SK-N-SH treated with all-trans-retinoic acid at 6 μM for 48 hours (cell line): ENCODE data around the gene KIAA0408.

Experiments used
- ARNTL ChIP-seq: fragments of 450-650 bp; formaldehyde crosslinking; IDR thresholded peaks from 2 replicates; pipeline ENCODE4 v1.5.0; 2020; ENCODE audit warnings: low read depth, mild to moderate bottlenecking, moderate library complexity, borderline replicate concordance
- BACH2 ChIP-seq: fragments of 250-450 bp; sonication (Bioruptor Pico); IDR thresholded peaks from 2 replicates; pipeline ENCODE4 v1.9.0; 2021; ENCODE audit warnings: mild to moderate bottlenecking, borderline replicate concordance
- CREB5 ChIP-seq: fragments of 250-450 bp; sonication (Bioruptor Pico); IDR thresholded peaks from 2 replicates; pipeline ENCODE4 v1.5.1; 2020; ENCODE audit warnings: low read depth, mild to moderate bottlenecking, moderate library complexity
- GLIS3 ChIP-seq: fragments of 250-450 bp; sonication (Bioruptor Pico); IDR thresholded peaks from 2 replicates; pipeline ENCODE4 v1.5.0; 2020; ENCODE audit warnings: mild to moderate bottlenecking, moderate library complexity
- OSR1 ChIP-seq: fragments of 250-450 bp; sonication (Bioruptor Pico); IDR thresholded peaks from 2 replicates; pipeline ENCODE4 v1.8.0; 2022; ENCODE audit warnings: moderate library complexity, mild to moderate bottlenecking, inconsistent platforms
- PATZ1 ChIP-seq: fragments of 250-450 bp; sonication (Bioruptor Pico); IDR thresholded peaks from 2 replicates; pipeline ENCODE4 v1.8.0; 2020; ENCODE audit warnings: mild to moderate bottlenecking, moderate library complexity, borderline replicate concordance
- POU6F1 ChIP-seq: fragments of 250-450 bp; sonication (Bioruptor Pico); IDR thresholded peaks from 2 replicates; pipeline ENCODE4 v1.8.0; 2021; ENCODE audit warnings: low read depth, mild to moderate bottlenecking, moderate library complexity, borderline replicate concordance
- RARB ChIP-seq: fragments of 250-450 bp; sonication (Bioruptor Pico); IDR thresholded peaks from 2 replicates; pipeline ENCODE4 v1.8.0; 2021; ENCODE audit warnings: mild to moderate bottlenecking, moderate library complexity
- SNAI2 ChIP-seq: fragments of 250-450 bp; sonication (Bioruptor Pico); IDR thresholded peaks from 2 replicates; pipeline ENCODE4 v1.5.0; 2020; ENCODE audit warnings: mild to moderate bottlenecking, moderate library complexity
- ZC3H10 ChIP-seq: fragments of 250-450 bp; sonication (Bioruptor Pico); IDR thresholded peaks from 2 replicates; pipeline ENCODE4 v1.5.1; 2021; ENCODE audit warnings: mild to moderate bottlenecking, moderate library complexity
- ZFP30 ChIP-seq: fragments of 450-650 bp; formaldehyde crosslinking; IDR thresholded peaks from 2 replicates; pipeline ENCODE4 v1.5.0; 2022; ENCODE audit warnings: mild to moderate bottlenecking, moderate library complexity
- ZNF70 ChIP-seq: fragments of 450-650 bp; formaldehyde crosslinking; IDR thresholded peaks from 2 replicates; pipeline ENCODE4 v1.5.0; 2020; ENCODE audit warnings: mild to moderate bottlenecking, moderate library complexity

- no peak for TF ChIP-seq BACH2 (CRISPR knock-in tag)
- no peak for TF ChIP-seq ZNF70
- TF ChIP-seq ZFP30 (CRISPR knock-in tag) = no peak
- TF ChIP-seq OSR1 (CRISPR knock-in tag) = no peak
- TF ChIP-seq POU6F1 (CRISPR knock-in tag) = no peak
- TF ChIP-seq ZC3H10 = no peak
- TF ChIP-seq SNAI2 = no peak
- TF ChIP-seq RARB (CRISPR knock-in tag) = no peak
- no peak for TF ChIP-seq GLIS3 (CRISPR knock-in tag)
- no peak for TF ChIP-seq PATZ1 (CRISPR knock-in tag)
- no peak for TF ChIP-seq ARNTL (CRISPR knock-in tag)
- no peak for TF ChIP-seq CREB5 (CRISPR knock-in tag)
Measured at GRCh38 chr6:127447780-127448179, 11.4 kb downstream of the KIAA0408 start.
